IMR-90 (cell line): ENCODE measurements around the gene EIF2B1. TPM values are rescaled to one million over a fixed set of nuclear protein-coding genes. Genes with fewer than 3 reads are reported as not detected.

ENCODE experiments used
- ATAC-seq: fragments of 200-7000 bp; cut with Tn5 transposase; 2 replicates; pipeline ENCODE4 v1.9.1; 2020; ENCODE audit warnings: low read depth, mild to moderate bottlenecking, moderate library complexity
- BruUV-seq: library from RNA; stranded (reverse); fragments of 400-500 nt; replicated peaks from 2 replicates; lab custom pipeline; 2021; lab: Mats Ljungman, UMichigan
- CTCF ChIA-PET: fragments of 300-600 bp; formaldehyde crosslinking; extraction: SDS; loops from one replicate; lab custom pipeline; 2021; ENCODE audit warnings: antibody characterized with exemption; lab: Yijun Ruan, JAX
- POLR2A ChIA-PET: fragments of 300-600 bp; sonication (Branson Sonifier 250); formaldehyde crosslinking; loops from one replicate; lab custom pipeline; 2022; ENCODE audit warnings: antibody characterized with exemption; ENCODE audit not compliant: unreplicated experiment; lab: Charles Lee
- DNase-seq: peaks from one replicate; pipeline ENCODE4 v3.0.0; 2013
- H2AFZ ChIP-seq: replicated peaks from 2 replicates; pipeline ENCODE3; 2013; ENCODE audit warnings: low read length, mild to moderate bottlenecking; ENCODE audit not compliant: poor library complexity
- H2AK5ac ChIP-seq: 2 replicates; pipeline ENCODE4 v1.6.1; 2013; ENCODE audit warnings: low read depth, low read length, inconsistent platforms
- H2AK9ac ChIP-seq: replicated peaks from 2 replicates; pipeline ENCODE3; 2013; ENCODE audit warnings: mild to moderate bottlenecking, low read depth, low read length, moderate library complexity; ENCODE audit not compliant: poor library complexity
- H2BK120ac ChIP-seq: 2 replicates; pipeline ENCODE4 v1.6.1; 2013; ENCODE audit warnings: low read depth, low read length, inconsistent platforms
- H2BK15ac ChIP-seq: 3 replicates; pipeline ENCODE4 v1.6.1; 2013; ENCODE audit warnings: low read depth, low read length, inconsistent platforms
- H2BK20ac ChIP-seq: 2 replicates; pipeline ENCODE4 v1.6.1; 2013; ENCODE audit warnings: low read depth, mild to moderate bottlenecking, inconsistent platforms, low read length, moderate library complexity
- H2BK5ac ChIP-seq: 2 replicates; pipeline ENCODE4 v1.6.1; 2013; ENCODE audit warnings: mild to moderate bottlenecking, low read depth, low read length, inconsistent platforms; ENCODE audit not compliant: poor library complexity, severe bottlenecking
- H3K14ac ChIP-seq: replicated peaks from 2 replicates; pipeline ENCODE4 v1.6.1; 2013; ENCODE audit warnings: low read depth, low read length, inconsistent platforms
- H3K18ac ChIP-seq: 2 replicates; pipeline ENCODE4 v1.6.1; 2013; ENCODE audit warnings: low read depth, low read length, control low read depth
- H3K23ac ChIP-seq: 2 replicates; pipeline ENCODE4 v1.6.1; 2013; ENCODE audit warnings: low read depth, low read length, inconsistent platforms
- H3K27ac ChIP-seq: 2 replicates; pipeline ENCODE4 v1.5.1; 2013; ENCODE audit warnings: mild to moderate bottlenecking, control low read depth, low read length; ENCODE audit not compliant: insufficient read depth
- H3K27me3 ChIP-seq: 2 replicates; pipeline ENCODE4 v1.6.1; 2013; ENCODE audit warnings: low read length; ENCODE audit not compliant: control insufficient read depth, insufficient read depth
- H3K36me3 ChIP-seq: 2 replicates; pipeline ENCODE4 v1.6.1; 2013; ENCODE audit warnings: low read length, mixed read lengths; ENCODE audit not compliant: control insufficient read depth, insufficient read depth
- H3K4ac ChIP-seq: 2 replicates; pipeline ENCODE4 v1.6.1; 2013; ENCODE audit warnings: low read depth, low read length, inconsistent platforms
- H3K4me1 ChIP-seq: 2 replicates; pipeline ENCODE4 v1.6.1; 2013; ENCODE audit warnings: low read length, mixed read lengths; ENCODE audit not compliant: control insufficient read depth, insufficient read depth
- H3K4me2 ChIP-seq: 2 replicates; pipeline ENCODE4 v1.6.1; 2013; ENCODE audit warnings: low read depth, mild to moderate bottlenecking, control low read depth, low read length, moderate library complexity
- H3K4me3 ChIP-seq: 2 replicates; pipeline ENCODE4 v1.5.1; 2013; ENCODE audit warnings: low read depth, mild to moderate bottlenecking, control low read depth, low read length, moderate library complexity; ENCODE audit not compliant: insufficient read depth
- H3K56ac ChIP-seq: 2 replicates; pipeline ENCODE4 v1.6.1; 2013; ENCODE audit warnings: low read length, inconsistent platforms; ENCODE audit not compliant: insufficient read depth; ENCODE audit errors: extremely low read depth
- H3K79me1 ChIP-seq, 2 experiments: 2 replicates each; pipeline ENCODE4 v1.6.1; 2013; ENCODE audit warnings: low read length in 2 of 2, inconsistent platforms in 1 of 2, low read depth in 1 of 2
- H3K9ac ChIP-seq: 2 replicates; pipeline ENCODE4 v1.6.1; 2013; ENCODE audit warnings: low read depth, low read length, control low read depth
- H3K9me1 ChIP-seq: 2 replicates; pipeline ENCODE4 v1.6.1; 2013; ENCODE audit warnings: low read length, inconsistent platforms; ENCODE audit not compliant: insufficient read depth
- H3K9me3 ChIP-seq: 2 replicates; pipeline ENCODE4 v1.6.1; 2013; ENCODE audit warnings: low read length; ENCODE audit not compliant: control insufficient read depth, insufficient read depth
- H4K20me1 ChIP-seq: 2 replicates; pipeline ENCODE4 v1.6.1; 2013; ENCODE audit warnings: low read length, inconsistent platforms; ENCODE audit not compliant: insufficient read depth
- H4K5ac ChIP-seq: 2 replicates; pipeline ENCODE4 v1.6.1; 2013; ENCODE audit warnings: mild to moderate bottlenecking, low read depth, low read length, control low read depth
- H4K8ac ChIP-seq, 2 experiments: 2 replicates each; pipeline ENCODE4 v1.6.1; 2013; ENCODE audit warnings: low read depth in 2 of 2, low read length in 2 of 2, control low read depth in 1 of 2, inconsistent platforms in 1 of 2
- H4K91ac ChIP-seq: 2 replicates; pipeline ENCODE4 v1.6.1; 2013; ENCODE audit warnings: low read depth, low read length, inconsistent platforms; ENCODE audit not compliant: insufficient read depth
- CHD1 ChIP-seq: IDR thresholded peaks from 2 replicates; pipeline ENCODE4 v1.6.1; 2012; ENCODE audit warnings: low read depth, low read length, improper control_type of control experiment
- FOS ChIP-seq: fragments of 150-350 bp; IDR thresholded peaks from 2 replicates; pipeline ENCODE4 v1.6.1; 2016; ENCODE audit warnings: low read depth, low read length
- MAZ ChIP-seq: IDR thresholded peaks from 2 replicates; pipeline ENCODE4 v1.6.1; 2012; ENCODE audit warnings: low read depth, mild to moderate bottlenecking, low read length, improper control_type of control experiment, moderate library complexity, borderline replicate concordance
- MXI1 ChIP-seq: IDR thresholded peaks from 2 replicates; pipeline ENCODE4 v1.6.1; 2012; ENCODE audit warnings: low read depth, mild to moderate bottlenecking, low read length, moderate library complexity, borderline replicate concordance
- RCOR1 ChIP-seq: IDR thresholded peaks from 2 replicates; pipeline ENCODE4 v1.6.1; 2012; ENCODE audit warnings: mild to moderate bottlenecking, low read length, improper control_type of control experiment; ENCODE audit not compliant: insufficient replicate concordance
- SMC3 ChIP-seq: fragments of 150-350 bp; IDR thresholded peaks from 2 replicates; pipeline ENCODE4 v1.6.1; 2016; ENCODE audit warnings: low read depth, mild to moderate bottlenecking, antibody characterized with exemption, low read length, moderate library complexity
- WGBS, 2 experiments: methylation state at CpG; one replicate each; pipeline versions ENCODE4 v1.1.5 to v1.1.7; 2013; ENCODE audit warnings: missing lambda C conversion rate in 2 of 2; ENCODE audit not compliant: insufficient read length in 1 of 2; ENCODE audit errors: extremely low coverage in 2 of 2; 5-methylcytosine and 5-hydroxymethylcytosine counted together
- dilution Hi-C: fragments of 300-500 bp; cut with HindIII; formaldehyde crosslinking; loops from one replicate; pipeline ENCODE4 v1.14.3; 2018; ENCODE audit warnings: low sequenced_read_pairs; ENCODE audit not compliant: unreplicated experiment
- in situ Hi-C: fragments of 300-500 bp; cut with MboI; formaldehyde crosslinking; loops from 3 replicates; pipeline ENCODE4 v1.14.3; 2019; ENCODE audit warnings: low sequenced_read_pairs, inconsistent platforms, mixed read lengths
- intact Hi-C: fragments of 100-400 bp; cut with micrococcal nuclease; formaldehyde crosslinking; loops from 2 replicates; pipeline ENCODE4 v1.10.0; 2022
- polyA plus RNA-seq, 3 experiments: library from polyadenylated mRNA; depleted of rRNA; stranded (reverse); fragments of >200 nt; gene quantifications; 2 replicates each; pipeline ENCODE4 v1.2.3, GENCODE V29; 2012; ENCODE audit warnings: low replicate concordance in 1 of 3
- total RNA-seq: library from RNA; depleted of rRNA; stranded (reverse); fragments of >200 nt; gene quantifications from 2 replicates; pipeline ENCODE4 v1.2.3, GENCODE V29; 2012
- TF ChIP-seq, protein P1 (sequence below): fragments of 150-350 bp; IDR thresholded peaks from 2 replicates; pipeline ENCODE4 v1.6.1; 2017; ENCODE audit warnings: mild to moderate bottlenecking, antibody characterized with exemption, low read length, low read depth

The EIF2B1 gene
- total and polyA plus RNA-seq, 2 of the 4 experiments (the other 2 are of a cell fraction): 33.9 to 45.9 TPM

DNA sequence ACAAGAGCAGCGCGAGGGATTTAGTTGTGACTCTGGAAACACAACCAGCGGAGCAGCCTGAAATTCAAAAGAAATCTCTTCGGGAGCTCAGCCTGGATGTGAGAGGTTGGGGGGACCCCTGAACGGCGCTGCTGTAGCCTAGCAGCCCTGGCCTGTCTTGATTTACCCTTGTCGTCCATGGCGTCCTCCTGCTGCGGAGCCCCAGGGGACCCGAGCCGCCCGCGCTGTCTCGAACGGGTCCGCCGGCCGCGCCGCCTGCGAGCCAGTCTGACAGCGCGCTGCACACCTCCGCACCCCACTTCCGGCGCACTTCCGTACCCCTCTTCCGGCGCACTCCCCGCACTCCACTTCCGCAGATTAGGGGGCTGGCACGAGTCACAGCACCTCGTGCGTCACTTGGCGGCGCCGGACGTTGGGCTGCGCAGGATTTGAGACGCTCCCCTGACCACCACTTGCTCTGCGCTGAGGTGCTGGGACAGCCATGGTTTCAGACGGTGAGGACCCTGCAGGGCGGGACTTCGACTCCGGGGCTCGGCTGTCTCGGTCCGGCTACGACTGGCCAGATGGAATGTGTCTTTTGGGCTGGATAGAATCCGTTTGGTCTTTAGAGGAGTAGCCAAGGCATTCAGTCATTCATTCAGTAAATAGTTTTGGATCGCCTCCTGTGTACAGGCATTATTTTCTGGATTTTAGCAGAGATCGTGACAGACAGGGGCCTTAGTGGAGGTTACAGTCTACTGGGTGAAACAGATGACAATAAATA lies at the start of gene EIF2B1, which contains the start of gene GTF2H3 (continued):
- peak; percentile 99 for TF ChIP-seq MXI1
- peak; percentile 95 for TF ChIP-seq MAZ
- no peak for TF ChIP-seq SMC3

DNA sequence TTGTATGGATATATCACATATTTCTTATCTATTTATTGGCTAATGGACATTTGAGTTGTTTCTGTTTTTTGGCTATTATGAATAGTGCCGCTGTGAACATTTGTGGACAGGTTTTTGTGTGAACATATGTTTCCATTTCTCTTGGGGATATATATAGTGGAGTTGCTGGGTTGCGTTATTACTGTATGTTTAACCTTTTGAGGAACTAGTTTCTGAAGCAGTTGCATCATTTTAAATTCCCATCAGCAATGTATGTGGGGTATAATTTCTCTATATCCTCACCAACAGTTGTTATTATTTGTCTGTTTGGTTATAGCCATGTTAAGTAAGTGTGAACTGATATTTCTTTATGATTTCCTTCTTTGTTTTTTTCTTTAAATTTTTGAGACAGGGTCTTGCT lies 48.1 kb upstream of the EIF2B1 start:
- H3K27ac ChIP-seq: no peak overlapping the region
- peaks cover 6% of the 10 kb centered on the region for H3K36me3 ChIP-seq
- dilution Hi-C loops: no loop called here
- H3K14ac ChIP-seq: no peak overlapping the region
- no peak overlapping the region for H2AK9ac ChIP-seq
- CTCF ChIA-PET: no interaction called here
- no peak overlapping the region for H3K23ac ChIP-seq
- H2BK5ac ChIP-seq: no peak overlapping the region
- no peaks in the 10 kb centered on the region for H3K27me3 ChIP-seq
- in situ Hi-C loops: no loop called here
- H4K20me1 ChIP-seq: no peaks in the 10 kb centered on the region
- no peak overlapping the region for H4K5ac ChIP-seq
- H3K4me3 ChIP-seq: no peak overlapping the region
- WGBS, 2 experiments: no CpG with 5 or more reads among the region's 2 CpGs
- no peaks in the 10 kb centered on the region for H3K9me1 ChIP-seq
- H3K9ac ChIP-seq: no peak overlapping the region
- H3K4me1 ChIP-seq: no peaks in the 10 kb centered on the region
- no peak overlapping the region for H3K18ac ChIP-seq
- intact Hi-C loops: no loop called here
- H3K9me3 ChIP-seq: no peaks in the 10 kb centered on the region
- POLR2A ChIA-PET: no interaction called here
- H4K8ac ChIP-seq: no peak overlapping the region
- ATAC-seq (no peak), DNase-seq (no peak)
- H3K56ac ChIP-seq: no peak overlapping the region
- H3K4ac ChIP-seq: no peak overlapping the region
- H3K4me2 ChIP-seq: no peak overlapping the region
- H2BK120ac ChIP-seq: no peak overlapping the region
- BruUV-seq: no TSS peak
- H2BK20ac ChIP-seq: no peak overlapping the region
- H4K91ac ChIP-seq: no peak overlapping the region
- H3K79me1 ChIP-seq: no peaks in the 10 kb centered on the region
- no peak overlapping the region for H2AK5ac ChIP-seq
- H2AFZ ChIP-seq: no peak overlapping the region
- no peak for TF ChIP-seq FOS
- TF ChIP-seq MXI1: no peak
- TF ChIP-seq, protein P1, sequence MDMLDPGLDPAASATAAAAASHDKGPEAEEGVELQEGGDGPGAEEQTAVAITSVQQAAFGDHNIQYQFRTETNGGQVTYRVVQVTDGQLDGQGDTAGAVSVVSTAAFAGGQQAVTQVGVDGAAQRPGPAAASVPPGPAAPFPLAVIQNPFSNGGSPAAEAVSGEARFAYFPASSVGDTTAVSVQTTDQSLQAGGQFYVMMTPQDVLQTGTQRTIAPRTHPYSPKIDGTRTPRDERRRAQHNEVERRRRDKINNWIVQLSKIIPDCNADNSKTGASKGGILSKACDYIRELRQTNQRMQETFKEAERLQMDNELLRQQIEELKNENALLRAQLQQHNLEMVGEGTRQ: no peak
- no peak for TF ChIP-seq CHD1
- TF ChIP-seq MAZ: no peak
- no peak for TF ChIP-seq RCOR1
- H2BK15ac ChIP-seq: no peak overlapping the region
